Calu3 (cell line): ENCODE results near the gene GARIN5A. TPM values are rescaled to one million over a fixed set of nuclear protein-coding genes. Genes with fewer than 3 reads are reported as not detected.

Experiments used
- BruUV-seq: library from RNA; stranded (reverse); fragments of 400-500 nt; replicated peaks from 2 replicates; lab custom pipeline; 2021; lab: Mats Ljungman, UMichigan
- CTCF ChIA-PET: fragments of 300-600 bp; sonication (Branson Sonifier 250); formaldehyde crosslinking; loops from one replicate; lab custom pipeline; 2022; ENCODE audit warnings: antibody characterized with exemption; lab: Charles Lee
- DNase-seq: peaks from one replicate; pipeline ENCODE4 v3.0.0; 2022
- H3K27ac Mint-ChIP-seq: one replicate; pipeline ENCODE4 v1.8.0; 2022; ENCODE audit warnings: mixed read lengths; ENCODE audit not compliant: unreplicated experiment
- H3K27me3 Mint-ChIP-seq: one replicate; pipeline ENCODE4 v1.8.0; 2022; ENCODE audit warnings: mixed read lengths; ENCODE audit not compliant: unreplicated experiment
- H3K36me3 Mint-ChIP-seq: one replicate; pipeline ENCODE4 v1.8.0; 2022; ENCODE audit warnings: mild to moderate bottlenecking, moderate library complexity, mixed read lengths; ENCODE audit not compliant: insufficient read depth, unreplicated experiment
- H3K4me1 Mint-ChIP-seq: one replicate; pipeline ENCODE4 v1.8.0; 2022; ENCODE audit warnings: mild to moderate bottlenecking, low read depth, mixed read lengths; ENCODE audit not compliant: unreplicated experiment
- H3K4me3 Mint-ChIP-seq: one replicate; pipeline ENCODE4 v1.8.0; 2022; ENCODE audit warnings: mild to moderate bottlenecking, low read depth, moderate library complexity, mixed read lengths; ENCODE audit not compliant: unreplicated experiment
- H3K9me3 Mint-ChIP-seq: one replicate; pipeline ENCODE4 v1.8.0; 2022; ENCODE audit warnings: low read depth, mixed read lengths; ENCODE audit not compliant: unreplicated experiment
- intact Hi-C: fragments of 100-400 bp; cut with micrococcal nuclease; formaldehyde crosslinking; loops from one replicate; pipeline ENCODE4 v1.10.0; 2022; ENCODE audit not compliant: unreplicated experiment
- total RNA-seq: library from RNA; stranded (reverse); gene quantifications from 2 replicates; pipeline ENCODE4 v1.2.3, GENCODE V29; 2022
- TF ChIP-seq, protein P1 (sequence below): fragments of 200-600 bp; IDR thresholded peaks from one replicate; pipeline ENCODE4 v1.8.0; 2022; ENCODE audit warnings: antibody characterized with exemption; ENCODE audit not compliant: unreplicated experiment

GARIN5A gene
- total RNA-seq, 1 experiment from 2014 or later = 6.0 TPM

DNA sequence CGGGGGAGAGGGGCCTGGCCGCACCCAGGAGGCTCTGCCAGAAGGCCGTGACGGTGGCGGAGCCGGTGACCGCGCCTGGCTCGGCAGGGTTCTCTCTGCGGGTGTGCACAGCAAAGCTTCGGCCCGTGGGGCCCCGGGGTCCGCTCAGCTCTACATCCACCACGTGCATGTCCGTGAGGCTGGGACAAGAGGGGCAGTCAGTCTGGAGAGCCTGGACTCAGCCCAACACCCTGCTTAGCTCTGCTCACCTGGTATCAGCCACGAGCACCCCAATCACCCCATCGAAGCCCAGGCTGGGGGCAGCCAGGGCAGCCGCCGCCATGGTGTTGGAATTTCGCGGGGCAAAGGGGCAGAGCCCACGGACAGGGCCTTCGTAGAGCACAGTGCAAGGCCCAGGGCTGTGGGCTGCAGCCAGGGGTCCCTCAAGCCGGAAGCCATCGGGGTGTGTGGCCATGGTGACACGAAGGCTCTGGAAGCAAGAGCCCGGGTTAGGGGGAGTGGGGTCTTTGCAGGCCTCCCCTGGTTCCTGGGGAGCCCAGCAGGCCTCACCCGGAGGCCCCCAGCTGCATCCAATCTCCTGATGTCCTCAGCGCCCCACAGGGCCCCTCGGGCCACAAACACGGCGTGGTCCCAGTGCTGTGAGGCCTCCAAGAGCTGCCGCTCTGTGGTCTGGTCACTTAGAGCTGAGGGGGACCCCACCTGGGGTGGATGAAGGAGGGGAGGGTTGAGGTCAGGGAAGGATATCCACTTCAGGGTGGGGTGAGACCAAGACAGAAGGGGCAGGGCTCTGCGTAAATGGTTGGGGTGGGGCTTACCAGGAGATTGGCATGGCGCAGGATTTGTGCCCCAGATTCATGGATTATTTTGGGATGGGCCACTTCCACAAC, 35.7 kb upstream of the GARIN5A start:
- Mint-ChIP-seq H3K27ac (peak overlapping the region; percentile 92), H3K9me3 (no peaks in the 10 kb centered on the region), H3K27me3 (peaks cover 57% of the 10 kb centered on the region), H3K4me3 (peak overlapping the region; percentile 84), H3K36me3 (peaks cover 71% of the 10 kb centered on the region), H3K4me1 (peaks cover 13% of the 10 kb centered on the region)
- TF ChIP-seq, protein P1, sequence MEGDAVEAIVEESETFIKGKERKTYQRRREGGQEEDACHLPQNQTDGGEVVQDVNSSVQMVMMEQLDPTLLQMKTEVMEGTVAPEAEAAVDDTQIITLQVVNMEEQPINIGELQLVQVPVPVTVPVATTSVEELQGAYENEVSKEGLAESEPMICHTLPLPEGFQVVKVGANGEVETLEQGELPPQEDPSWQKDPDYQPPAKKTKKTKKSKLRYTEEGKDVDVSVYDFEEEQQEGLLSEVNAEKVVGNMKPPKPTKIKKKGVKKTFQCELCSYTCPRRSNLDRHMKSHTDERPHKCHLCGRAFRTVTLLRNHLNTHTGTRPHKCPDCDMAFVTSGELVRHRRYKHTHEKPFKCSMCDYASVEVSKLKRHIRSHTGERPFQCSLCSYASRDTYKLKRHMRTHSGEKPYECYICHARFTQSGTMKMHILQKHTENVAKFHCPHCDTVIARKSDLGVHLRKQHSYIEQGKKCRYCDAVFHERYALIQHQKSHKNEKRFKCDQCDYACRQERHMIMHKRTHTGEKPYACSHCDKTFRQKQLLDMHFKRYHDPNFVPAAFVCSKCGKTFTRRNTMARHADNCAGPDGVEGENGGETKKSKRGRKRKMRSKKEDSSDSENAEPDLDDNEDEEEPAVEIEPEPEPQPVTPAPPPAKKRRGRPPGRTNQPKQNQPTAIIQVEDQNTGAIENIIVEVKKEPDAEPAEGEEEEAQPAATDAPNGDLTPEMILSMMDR = no peak
- CTCF ChIA-PET = interaction anchor here (0.8 to 0.9 kb wide), 2 partner anchors 25 to 926 kb away, joined by 3 read pairs; no protein-coding TSS in a partner anchor
- intact Hi-C loops = no loop called here
- TSS peak; percentile 39 for BruUV-seq
- no peak for DNase-seq

DNA sequence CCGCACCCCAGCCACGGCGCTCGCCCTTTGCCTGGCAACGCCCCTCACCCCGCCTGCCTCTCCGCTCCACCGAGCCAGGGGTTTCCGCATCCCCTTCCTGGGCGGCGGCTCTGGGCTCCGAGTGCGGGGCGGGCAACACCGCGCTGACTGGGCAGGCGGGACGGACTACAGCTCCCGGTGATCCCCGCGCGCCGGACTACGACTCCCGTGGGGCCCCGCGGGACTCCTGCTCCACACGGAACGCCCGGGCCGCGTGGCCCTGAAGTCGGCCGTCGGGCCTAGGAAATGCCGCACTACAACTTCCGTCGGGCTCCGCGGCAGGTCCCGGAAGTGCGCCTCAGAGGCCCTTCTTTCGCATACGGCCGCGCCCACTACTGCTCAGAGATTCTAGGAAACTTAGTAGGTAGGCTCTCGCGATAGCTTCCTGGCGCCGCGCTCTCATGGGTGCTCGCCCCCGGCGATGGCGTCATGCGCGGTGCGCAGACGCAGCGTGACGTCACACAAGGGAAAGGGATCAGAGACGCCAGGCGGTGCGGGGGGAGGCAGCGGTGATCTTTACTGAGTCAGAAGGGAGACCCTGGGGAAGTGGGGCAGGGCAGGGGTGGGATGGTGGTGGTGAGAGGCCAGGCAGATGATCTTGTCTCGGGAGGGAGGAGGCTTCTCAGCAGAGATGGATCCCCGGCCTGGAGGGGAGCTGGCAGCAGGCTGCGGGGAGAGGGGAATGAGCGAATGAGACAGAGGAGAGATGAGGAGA, 34.6 kb upstream of the GARIN5A start, which contains the start of gene JOSD2:
TSS of gene JOSD2 (minus strand) at position 123 of the 754 bp plus-strand sequence. CDS start 760 bp downstream, outside the sequence.
- peaks cover 13% of the 10 kb centered on the region for H3K4me1 Mint-ChIP-seq
- TF ChIP-seq, protein P1 = no peak
- CTCF ChIA-PET = interaction anchor here (0.6 to 1.3 kb wide), 8 partner anchors 9 to 236 kb away, joined by 3 to 8 read pairs (median 4); partner anchors contain the start of gene POLD1
- no TSS peak for BruUV-seq
- peak; percentile 98 for DNase-seq
- peak within 1 kb of the TSS; percentile 92 for H3K27ac Mint-ChIP-seq
- H3K36me3 Mint-ChIP-seq = peaks cover 71% of the 10 kb centered on the region
- peak within 1 kb of the TSS; percentile 84 for H3K4me3 Mint-ChIP-seq
- no peaks in the 10 kb centered on the region for H3K9me3 Mint-ChIP-seq
- H3K27me3 Mint-ChIP-seq = peaks cover 51% of the 10 kb centered on the region
- intact Hi-C loops = no loop called here

DNA sequence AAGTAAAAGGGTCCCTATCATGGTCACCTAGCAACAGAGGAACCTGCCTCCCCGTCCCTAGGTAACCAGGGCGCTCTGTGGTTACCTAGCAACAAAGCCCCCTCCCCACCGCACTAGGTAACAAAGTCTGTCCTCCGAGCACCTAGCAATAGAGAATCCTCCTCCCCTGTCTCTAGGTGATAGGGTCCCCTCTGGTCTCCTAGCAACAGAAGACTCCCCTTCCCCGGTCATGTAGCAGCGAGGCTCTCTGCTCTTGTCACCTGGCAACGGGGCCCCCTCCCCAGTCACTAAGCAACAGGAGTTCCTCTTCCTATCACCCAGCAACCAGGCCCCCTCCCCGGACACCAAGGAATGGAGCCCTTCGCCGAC, 34.0 kb upstream of the GARIN5A start:
- no peak for DNase-seq
- Mint-ChIP-seq H3K4me3 (peak overlapping the region; percentile 84), H3K4me1 (peaks cover 13% of the 10 kb centered on the region), H3K36me3 (peaks cover 67% of the 10 kb centered on the region), H3K9me3 (no peaks in the 10 kb centered on the region), H3K27ac (peak overlapping the region; percentile 92), H3K27me3 (peaks cover 46% of the 10 kb centered on the region)
- no TSS peak for BruUV-seq
- CTCF ChIA-PET = interaction anchor here (0.8 to 1.3 kb wide), 6 partner anchors 10 to 214 kb away, joined by 3 to 7 read pairs (median 4); partner anchors contain the start of gene POLD1
- TF ChIP-seq, protein P1 = no peak
- intact Hi-C loops = no loop called here

DNA sequence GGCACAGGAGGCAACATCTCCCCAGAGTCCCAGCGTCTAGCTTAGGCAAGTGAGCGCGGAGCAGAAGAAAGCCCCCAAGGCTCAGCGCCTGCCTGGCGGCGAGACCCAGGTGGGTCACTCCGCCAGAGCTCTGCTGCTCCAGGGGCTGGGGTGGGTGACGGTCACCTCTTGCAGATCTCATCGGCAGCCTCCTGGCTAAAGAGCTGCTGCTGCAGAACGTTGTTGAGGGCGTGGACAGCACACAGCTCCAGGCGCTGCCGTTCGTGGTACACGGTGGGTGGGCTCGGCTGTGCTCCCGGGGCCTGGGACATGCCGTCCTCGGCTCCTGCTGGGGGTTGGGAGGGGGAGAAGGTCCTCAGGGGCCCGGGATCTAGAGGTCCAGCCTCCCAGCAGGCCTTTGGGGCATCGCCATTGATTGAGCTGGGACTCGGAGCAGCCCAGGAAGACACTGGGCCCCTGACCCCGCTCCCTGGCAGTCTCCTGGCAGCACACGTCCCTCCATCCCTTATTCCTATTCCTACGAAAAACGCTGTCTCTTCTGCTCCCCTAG, 33.5 kb upstream of the GARIN5A start:
- CTCF ChIA-PET = interaction anchor here (1.3 kb wide), 1 partner anchor 141 kb away, joined by 7 read pairs; no protein-coding TSS in a partner anchor
- Mint-ChIP-seq H3K4me3 (peak overlapping the region; percentile 84), H3K9me3 (no peaks in the 10 kb centered on the region), H3K27ac (peak overlapping the region; percentile 92), H3K4me1 (peaks cover 13% of the 10 kb centered on the region), H3K27me3 (peaks cover 41% of the 10 kb centered on the region), H3K36me3 (peaks cover 64% of the 10 kb centered on the region)
- intact Hi-C loops = no loop called here
- BruUV-seq = no TSS peak
- DNase-seq = no peak
- TF ChIP-seq, protein P1 = no peak
